Loucy (cell line): ENCODE measurements around the gene INPP5D.

ENCODE experiments used
- H2AFZ ChIP-seq: fragments of 200-600 bp; sonication (generic); 2 replicates; pipeline ENCODE4 v1.6.0; 2016; ENCODE audit warnings: antibody characterized with exemption, mild to moderate bottlenecking, low read length, moderate library complexity
- H3F3A ChIP-seq: fragments of 200-600 bp; 2 replicates; pipeline ENCODE4 v1.6.0; 2016; ENCODE audit warnings: antibody characterized with exemption, low read depth, mild to moderate bottlenecking
- H3K27me3 ChIP-seq: fragments of 200-600 bp; sonication (generic); 2 replicates; pipeline ENCODE4 v1.6.1; 2014; ENCODE audit warnings: low read length, mild to moderate bottlenecking; ENCODE audit not compliant: insufficient read depth, poor library complexity, severe bottlenecking
- H3K36me3 ChIP-seq: fragments of 200-600 bp; sonication (generic); 2 replicates; pipeline ENCODE4 v1.6.1; 2016; ENCODE audit warnings: low read length; ENCODE audit not compliant: insufficient read depth
- H3K4me1 ChIP-seq: fragments of 200-600 bp; sonication (generic); 2 replicates; pipeline ENCODE4 v1.5.1; 2014; ENCODE audit warnings: low read length, mild to moderate bottlenecking; ENCODE audit not compliant: insufficient read depth, poor library complexity, severe bottlenecking
- H3K4me2 ChIP-seq: fragments of 200-600 bp; sonication (generic); 2 replicates; pipeline ENCODE4 v1.6.0; 2014; ENCODE audit warnings: antibody characterized with exemption, low read length, low read depth, mild to moderate bottlenecking; ENCODE audit not compliant: poor library complexity, severe bottlenecking
- H3K4me3 ChIP-seq: fragments of 200-600 bp; sonication (generic); 2 replicates; pipeline ENCODE4 v1.5.1; 2014; ENCODE audit warnings: low read length, mild to moderate bottlenecking, mixed read lengths; ENCODE audit not compliant: poor library complexity, severe bottlenecking
- H3K79me2 ChIP-seq: fragments of 200-600 bp; sonication (generic); 2 replicates; pipeline ENCODE4 v1.6.1; 2014; ENCODE audit warnings: low read length; ENCODE audit not compliant: insufficient read depth
- H3K9ac ChIP-seq: fragments of 200-600 bp; sonication (generic); 2 replicates; pipeline ENCODE4 v1.6.0; 2014; ENCODE audit warnings: mild to moderate bottlenecking, low read depth, low read length, moderate library complexity; ENCODE audit not compliant: poor library complexity, severe bottlenecking
- H3K9me2 ChIP-seq: fragments of 200-600 bp; sonication (generic); replicated peaks from 2 replicates; pipeline ENCODE4 v1.6.1; 2016; ENCODE audit warnings: low read depth, low read length, mixed read lengths
- H3K9me3 ChIP-seq: fragments of 200-600 bp; sonication (generic); 2 replicates; pipeline ENCODE4 v1.6.1; 2014; ENCODE audit warnings: mild to moderate bottlenecking, antibody characterized with exemption, low read length, low read depth; ENCODE audit not compliant: insufficient read depth
- H4K20me1 ChIP-seq: fragments of 200-600 bp; sonication (generic); 2 replicates; pipeline ENCODE4 v1.6.0; 2014; ENCODE audit warnings: antibody characterized with exemption, low read length, mild to moderate bottlenecking; ENCODE audit not compliant: insufficient read depth, poor library complexity, severe bottlenecking
- EZH2phosphoT487 ChIP-seq: fragments of 200-600 bp; IDR thresholded peaks from 2 replicates; pipeline ENCODE4 v1.6.1; 2018; ENCODE audit warnings: antibody characterized with exemption, mild to moderate bottlenecking, moderate library complexity, borderline replicate concordance
- TF ChIP-seq, protein P1 (sequence below): fragments of 200-600 bp; sonication (generic); conservative IDR thresholded peaks from 2 replicates; pipeline ENCODE4 v1.5.1; 2014; ENCODE audit warnings: mild to moderate bottlenecking, antibody characterized with exemption, low read length

The INPP5D gene

DNA sequence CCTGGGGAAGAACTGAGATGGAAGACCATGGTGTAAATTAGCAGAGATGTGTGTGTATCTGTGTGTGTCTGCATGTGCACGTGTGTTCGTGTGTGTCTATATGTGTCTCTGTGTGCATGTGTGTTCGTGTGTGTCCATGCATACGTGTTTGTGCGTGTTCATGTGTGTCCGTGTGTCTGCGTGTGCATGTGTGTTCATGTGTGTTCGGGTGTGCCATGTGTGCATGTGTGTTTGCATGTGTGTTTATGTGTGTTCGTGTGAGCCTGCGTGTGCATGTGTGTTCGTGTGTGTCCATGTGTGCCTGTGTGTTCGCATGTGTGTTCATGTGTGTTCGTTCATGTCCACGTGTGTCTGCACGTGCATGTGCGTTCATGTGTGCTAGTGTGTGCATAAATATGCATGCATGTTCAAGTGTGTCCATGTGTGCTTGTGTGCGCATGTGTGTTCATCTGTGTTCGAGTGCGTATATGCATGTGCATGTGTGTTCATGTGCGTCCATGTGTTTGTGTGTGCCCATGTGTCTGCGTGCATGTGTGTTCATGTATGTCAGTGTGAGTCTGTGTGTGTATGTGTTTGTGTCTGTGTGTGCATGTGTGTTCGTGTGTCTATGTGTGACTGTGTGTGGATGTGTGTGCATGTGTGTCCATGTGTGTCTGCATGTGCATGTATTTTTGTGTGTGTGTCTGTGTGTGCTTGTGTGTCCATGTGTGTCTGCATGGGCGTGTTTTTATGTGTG is 24.5 kb upstream of the INPP5D start:
- H3K36me3 ChIP-seq: no peaks in the 10 kb centered on the region
- no peak overlapping the region for H3K4me2 ChIP-seq
- no peaks in the 10 kb centered on the region for H3K27me3 ChIP-seq
- H3K4me1 ChIP-seq: no peaks in the 10 kb centered on the region
- H3K4me3 ChIP-seq: no peak overlapping the region
- H3K9me2 ChIP-seq: no peaks in the 10 kb centered on the region
- H4K20me1 ChIP-seq: no peaks in the 10 kb centered on the region
- no peaks in the 10 kb centered on the region for H3K9me3 ChIP-seq
- TF ChIP-seq, protein P1, sequence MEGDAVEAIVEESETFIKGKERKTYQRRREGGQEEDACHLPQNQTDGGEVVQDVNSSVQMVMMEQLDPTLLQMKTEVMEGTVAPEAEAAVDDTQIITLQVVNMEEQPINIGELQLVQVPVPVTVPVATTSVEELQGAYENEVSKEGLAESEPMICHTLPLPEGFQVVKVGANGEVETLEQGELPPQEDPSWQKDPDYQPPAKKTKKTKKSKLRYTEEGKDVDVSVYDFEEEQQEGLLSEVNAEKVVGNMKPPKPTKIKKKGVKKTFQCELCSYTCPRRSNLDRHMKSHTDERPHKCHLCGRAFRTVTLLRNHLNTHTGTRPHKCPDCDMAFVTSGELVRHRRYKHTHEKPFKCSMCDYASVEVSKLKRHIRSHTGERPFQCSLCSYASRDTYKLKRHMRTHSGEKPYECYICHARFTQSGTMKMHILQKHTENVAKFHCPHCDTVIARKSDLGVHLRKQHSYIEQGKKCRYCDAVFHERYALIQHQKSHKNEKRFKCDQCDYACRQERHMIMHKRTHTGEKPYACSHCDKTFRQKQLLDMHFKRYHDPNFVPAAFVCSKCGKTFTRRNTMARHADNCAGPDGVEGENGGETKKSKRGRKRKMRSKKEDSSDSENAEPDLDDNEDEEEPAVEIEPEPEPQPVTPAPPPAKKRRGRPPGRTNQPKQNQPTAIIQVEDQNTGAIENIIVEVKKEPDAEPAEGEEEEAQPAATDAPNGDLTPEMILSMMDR: no peak
- no peak for TF ChIP-seq EZH2phosphoT487
- H3K9ac ChIP-seq: no peak overlapping the region
- no peaks in the 10 kb centered on the region for H3K79me2 ChIP-seq
- H2AFZ ChIP-seq: no peak overlapping the region
- H3F3A ChIP-seq: no peaks in the 10 kb centered on the region

DNA sequence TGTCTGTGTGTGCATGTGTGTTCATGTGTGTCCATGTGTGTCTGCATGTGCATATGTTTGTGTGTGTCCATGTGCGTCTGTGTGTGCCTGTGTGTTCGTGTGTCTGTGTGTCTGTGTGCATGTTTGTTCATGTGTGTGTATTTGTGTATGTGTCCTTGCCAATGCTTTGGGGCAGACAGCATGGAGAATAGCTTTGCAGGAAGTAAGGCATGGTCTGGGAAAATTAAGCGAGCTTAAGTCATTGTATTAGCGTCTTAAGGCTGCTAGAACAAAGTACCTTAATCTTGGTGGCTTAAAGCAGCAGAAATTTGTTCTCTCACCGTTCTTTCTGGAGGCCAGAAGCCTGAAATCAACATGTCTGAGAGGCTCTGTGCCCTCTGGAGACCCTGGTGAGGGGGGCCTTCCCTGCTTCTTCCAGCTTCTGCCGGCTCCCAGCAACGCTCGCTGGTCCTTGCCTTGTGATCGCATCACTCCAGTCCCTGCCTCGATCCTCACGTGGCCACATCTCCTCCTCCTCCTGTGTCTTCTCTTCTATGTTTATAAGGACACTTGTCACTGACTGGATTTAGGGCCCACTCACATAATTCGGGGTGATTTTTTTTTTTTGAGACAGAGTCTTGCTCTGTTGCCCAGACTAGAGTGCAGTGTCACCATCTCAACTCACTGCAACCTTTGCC is 23.8 kb upstream of the INPP5D start:
- Histone ChIP-seq H3K9me3 (no peaks in the 10 kb centered on the region), H3K9ac (no peak overlapping the region), H3K36me3 (no peaks in the 10 kb centered on the region), H3F3A (no peaks in the 10 kb centered on the region), H4K20me1 (no peaks in the 10 kb centered on the region), H2AFZ (no peak overlapping the region), H3K4me2 (no peak overlapping the region), H3K79me2 (no peaks in the 10 kb centered on the region), H3K4me1 (no peaks in the 10 kb centered on the region), H3K27me3 (no peaks in the 10 kb centered on the region), H3K4me3 (no peak overlapping the region), H3K9me2 (no peaks in the 10 kb centered on the region)
- no peak for TF ChIP-seq EZH2phosphoT487
- TF ChIP-seq, protein P1: no peak

DNA sequence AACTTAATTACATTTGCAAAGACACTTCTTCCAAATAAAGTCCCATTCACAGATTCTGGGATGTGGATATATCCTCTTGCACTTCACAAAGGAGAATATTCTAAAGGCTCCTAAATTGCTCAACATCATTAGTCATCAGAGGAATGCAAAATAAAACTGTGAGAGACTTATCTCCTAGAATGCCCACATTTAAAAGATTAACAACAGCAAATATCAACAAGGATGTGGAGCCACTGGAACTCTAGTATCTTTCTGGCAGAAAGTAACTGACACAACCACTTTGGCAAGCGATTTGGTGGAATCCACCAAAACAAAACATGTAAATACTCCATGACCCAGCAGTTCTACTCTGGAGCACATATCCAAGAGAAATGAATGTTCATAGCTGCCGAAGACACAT is 23.1 kb upstream of the INPP5D start:
- Histone ChIP-seq H3K27me3 (no peaks in the 10 kb centered on the region), H3F3A (no peaks in the 10 kb centered on the region), H4K20me1 (no peaks in the 10 kb centered on the region), H3K9me3 (no peaks in the 10 kb centered on the region), H3K4me1 (no peaks in the 10 kb centered on the region), H3K9me2 (no peaks in the 10 kb centered on the region), H3K4me2 (no peak overlapping the region), H3K36me3 (no peaks in the 10 kb centered on the region), H3K4me3 (no peak overlapping the region), H2AFZ (no peak overlapping the region), H3K79me2 (no peaks in the 10 kb centered on the region), H3K9ac (no peak overlapping the region)
- TF ChIP-seq, protein P1: no peak
- no peak for TF ChIP-seq EZH2phosphoT487
